K562 (cell line): Measurements from ENCODE around the gene PODXL. TPM values are rescaled to one million over a fixed set of nuclear protein-coding genes. Genes with fewer than 3 reads are reported as not detected.
A peak's percentile ranks its signal among the peaks of the same experiment; 100 is the strongest.

ENCODE experiments used
- ATAC-seq: fragments of 200-7000 bp; cut with Tn5 transposase; 3 replicates; pipeline ENCODE4 v1.9.1; 2020; ENCODE audit warnings: moderate library complexity
- BruUV-seq: library from RNA; stranded (reverse); fragments of 400-500 nt; replicated peaks from 2 replicates; lab custom pipeline; 2021; lab: Mats Ljungman, UMichigan
- CTCF ChIA-PET: fragments of 300-600 bp; formaldehyde crosslinking; extraction: SDS; loops from one replicate; lab custom pipeline; 2021; ENCODE audit warnings: low intra/inter-chr PET ratio; lab: Yijun Ruan, JAX
- POLR2A ChIA-PET: fragments of 300-600, 350-650 bp; sonication (Branson Sonifier 250); formaldehyde crosslinking; extraction: SDS; loops from one replicate; lab custom pipeline; 2021; ENCODE audit warnings: antibody characterized with exemption, inconsistent platforms; lab: Yijun Ruan, JAX
- DNase-seq, 4 experiments: peaks; one replicate each; pipeline versions ENCODE4 v3.0.0 to v3.0.0-alpha.2; 2011 to 2018; ENCODE audit warnings: low spot score in 3 of 4, mixed read lengths in 3 of 4; ENCODE audit errors: extremely low read depth in 1 of 4
- FAIRE-seq: peaks from 2 replicates; lab custom pipeline; 2011; peaks lifted over from hg19 to GRCh38; lab: Jason Lieb, UNC
- H2AFZ ChIP-seq: 2 replicates; pipeline ENCODE4 v1.6.0; 2011; ENCODE audit warnings: low read depth, low read length, control low read depth, inconsistent platforms
- H3K27ac ChIP-seq: fragments of 200-600 bp; 3 replicates; pipeline ENCODE4 v1.8.0; 2011; ENCODE audit warnings: low read depth, mild to moderate bottlenecking, control low read depth, inconsistent platforms, low read length, moderate library complexity, mixed read lengths; ENCODE audit errors: extremely low read depth
- H3K27me3 ChIP-seq, 2 experiments: fragments of 300-600 bp in 1 of 2; 2 replicates in 1 of 2; 3 replicates in 1 of 2; pipeline versions ENCODE4 v1.6.0 to v1.8.0; 2011; ENCODE audit warnings: inconsistent platforms in 2 of 2, low read length in 2 of 2, mild to moderate bottlenecking in 1 of 2, mixed read lengths in 1 of 2, moderate library complexity in 1 of 2; ENCODE audit not compliant: control insufficient read depth in 2 of 2, insufficient read depth in 2 of 2
- H3K36me3 ChIP-seq: fragments of 300-600 bp; 3 replicates; pipeline ENCODE4 v1.8.0; 2011; ENCODE audit warnings: mild to moderate bottlenecking, low read length, inconsistent platforms; ENCODE audit not compliant: control insufficient read depth, insufficient read depth
- H3K4me1 ChIP-seq, 2 experiments: fragments of 200-600 bp in 1 of 2; replicated peaks in 1 of 2; 2 replicates in 1 of 2; 3 replicates in 1 of 2; pipeline versions ENCODE4 v1.5.1 to v1.8.0; 2011; ENCODE audit warnings: inconsistent platforms in 2 of 2, low read length in 2 of 2, mild to moderate bottlenecking in 1 of 2, mixed read lengths in 1 of 2, moderate library complexity in 1 of 2; ENCODE audit not compliant: control insufficient read depth in 2 of 2, insufficient read depth in 2 of 2
- H3K4me2 ChIP-seq: 2 replicates; pipeline ENCODE4 v1.6.1; 2011; ENCODE audit warnings: low read length, control low read depth, inconsistent platforms, mixed read lengths; ENCODE audit not compliant: insufficient read depth
- H3K4me3 ChIP-seq: fragments of 200-600 bp; sonication (generic), shearing (Covaris generic); 2 replicates; pipeline ENCODE4 v1.5.1; 2016; ENCODE audit warnings: control low read depth, inconsistent platforms
- H3K79me2 ChIP-seq: fragments of 200-600 bp; 3 replicates; pipeline ENCODE4 v1.8.0; 2011; ENCODE audit warnings: low read length, inconsistent platforms; ENCODE audit not compliant: control insufficient read depth, insufficient read depth
- H3K9ac ChIP-seq, 2 experiments: 2 replicates each; pipeline versions ENCODE4 v1.6.0 to v1.6.1; 2011; ENCODE audit warnings: low read depth in 2 of 2, low read length in 2 of 2, control low read depth in 1 of 2, inconsistent platforms in 1 of 2, mild to moderate bottlenecking in 1 of 2, mixed read lengths in 1 of 2; ENCODE audit not compliant: insufficient read depth in 1 of 2
- H3K9me1 ChIP-seq: one replicate; pipeline ENCODE4 v1.6.0; 2011; ENCODE audit warnings: inconsistent platforms, mild to moderate bottlenecking, low read length, moderate library complexity; ENCODE audit not compliant: control insufficient read depth, insufficient read depth
- H3K9me3 ChIP-seq: replicated peaks from 2 replicates; pipeline ENCODE4 v1.5.1; 2011; ENCODE audit warnings: low read depth, low read length, inconsistent platforms; ENCODE audit not compliant: control insufficient read depth, insufficient read depth
- H4K20me1 ChIP-seq: replicated peaks from 2 replicates; pipeline ENCODE4 v1.6.1; 2011; ENCODE audit warnings: low read length, inconsistent platforms, mixed read lengths; ENCODE audit not compliant: control insufficient read depth, insufficient read depth
- ATF6 ChIP-seq: sonication (generic); formaldehyde crosslinking; IDR thresholded peaks from 2 replicates; pipeline ENCODE4 v1.4.0; 2020; ENCODE audit warnings: mild to moderate bottlenecking, missing genetic modification reagents
- CHD4 ChIP-seq: fragments of 200-600 bp; sonication (generic); IDR thresholded peaks from 3 replicates; pipeline ENCODE4 v1.6.1; 2012; ENCODE audit warnings: low read depth, mild to moderate bottlenecking, mixed read lengths, low read length, inconsistent platforms; ENCODE audit not compliant: insufficient read depth, insufficient replicate concordance, poor library complexity, severe bottlenecking
- CSDE1 ChIP-seq, 2 experiments: fragments of 450-650 bp; IDR thresholded peaks; 2 replicates each; pipeline ENCODE4 v1.6.1; 2016; ENCODE audit warnings: mild to moderate bottlenecking in 1 of 2
- ELK3 ChIP-seq: fragments of 450-650 bp; formaldehyde crosslinking; IDR thresholded peaks from 2 replicates; pipeline ENCODE4 v1.4.0; 2020; ENCODE audit warnings: mild to moderate bottlenecking
- FOXK1 ChIP-seq: sonication (generic); formaldehyde crosslinking; IDR thresholded peaks from 2 replicates; pipeline ENCODE4 v1.8.0; 2022; ENCODE audit warnings: missing genetic modification reagents, mild to moderate bottlenecking, borderline replicate concordance
- HMGN3 ChIP-seq: IDR thresholded peaks from 2 replicates; pipeline ENCODE4 v1.6.1; 2011; ENCODE audit warnings: borderline replicate concordance, low read depth, mild to moderate bottlenecking, mixed read lengths, low read length; ENCODE audit not compliant: insufficient read length; ENCODE audit errors: extremely low read depth
- NFE2L1 ChIP-seq: fragments of 450-650 bp; IDR thresholded peaks from 2 replicates; pipeline ENCODE4 v1.6.1; 2016; ENCODE audit warnings: missing genetic modification characterization, low read depth, mild to moderate bottlenecking, missing compliant biosample characterization, moderate library complexity, borderline replicate concordance
- TBP ChIP-seq: optimal IDR thresholded peaks from 2 replicates; pipeline ENCODE3; 2011; ENCODE audit warnings: low read depth, low read length, improper control_type of control experiment
- ZNF232 ChIP-seq: sonication (generic); formaldehyde crosslinking; IDR thresholded peaks from 2 replicates; pipeline ENCODE4 v1.8.0; 2022; ENCODE audit warnings: mild to moderate bottlenecking, missing genetic modification reagents
- ZNF445 ChIP-seq: fragments of 250-450 bp; sonication (Bioruptor Pico); IDR thresholded peaks from 2 replicates; pipeline ENCODE4 v1.4.0; 2020; ENCODE audit warnings: low read depth, mild to moderate bottlenecking, moderate library complexity
- ZNF586 ChIP-seq: fragments of 450-650 bp; formaldehyde crosslinking; conservative IDR thresholded peaks from 2 replicates; pipeline ENCODE4 v1.4.0; 2020; ENCODE audit warnings: mild to moderate bottlenecking, moderate library complexity
- WGBS: fragments of 100-300 bp; shearing (Covaris generic); methylation state at CpG from one replicate; pipeline ENCODE4 v1.1.6; 2016; ENCODE audit warnings: low coverage, mixed read lengths; ENCODE audit not compliant: insufficient coverage; ENCODE audit errors: missing lambda C conversion rate; 5-methylcytosine and 5-hydroxymethylcytosine counted together
- in situ Hi-C: fragments of 300-500 bp; cut with MboI; formaldehyde crosslinking; loops from 4 replicates; pipeline ENCODE4 v1.15.0; 2018; ENCODE audit warnings: inconsistent platforms, mixed read lengths
- intact Hi-C: fragments of 100-400 bp; cut with micrococcal nuclease; formaldehyde crosslinking; loops from 2 replicates; pipeline ENCODE4 v1.14.2; 2022
- polyA plus RNA-seq, 8 experiments: library from polyadenylated mRNA; depleted of rRNA in 4 of 8; stranded (reverse) in 5 of 8; unstranded in 3 of 8; fragments of >200 nt; fragmentation: Nextera tagmentation in 2 of 8; fragmentation: Illumina TruSeq in 1 of 8; extraction: Ambion mirVana in 2 of 8; extraction: Trizol in 1 of 8; gene quantifications; 2 replicates each; pipeline versions ENCODE4 v1.2.1 to v1.2.3, GENCODE V29; 2011 to 2014; ENCODE audit warnings: inconsistent platforms in 1 of 8, missing spikeins in 1 of 8
- total RNA-seq, 7 experiments: library from RNA; depleted of rRNA in 6 of 7; stranded (reverse); fragments of >200 nt in 6 of 7; fragmentation: Illumina TruSeq in 2 of 7; extraction: Trizol in 2 of 7; gene quantifications; 2 replicates each; pipeline versions ENCODE4 v1.2.1 to v1.2.3, GENCODE V29; 2011 to 2021; ENCODE audit warnings: low replicate concordance in 1 of 7

The PODXL gene
- total and polyA plus RNA-seq, 9 of the 15 experiments (the other 6 are each of a cell fraction or from before 2014, with no cell fraction given) = 0.01 to 0.73 (median 0.07) TPM

GRCh38 chr7:131527456-131527855, 29.0 kb downstream of the PODXL start:
- no peak overlapping the region for H3K4me3 ChIP-seq
- no peaks in the 10 kb centered on the region for H3K79me2 ChIP-seq
- DNase-seq = no peak
- intact Hi-C loops = no loop called here
- no peaks in the 10 kb centered on the region for H3K4me1 ChIP-seq
- POLR2A ChIA-PET = no interaction called here
- H3K9me1 ChIP-seq = no peaks in the 10 kb centered on the region
- H2AFZ ChIP-seq = no peak overlapping the region
- H3K9me3 ChIP-seq = no peaks in the 10 kb centered on the region
- CTCF ChIA-PET = no interaction called here
- H3K9ac ChIP-seq = no peak overlapping the region
- no peaks in the 10 kb centered on the region for H4K20me1 ChIP-seq
- WGBS = 0% methylated on average over 4 of the region's 4 CpGs
- no peak for ATAC-seq
- H3K27ac ChIP-seq = no peak overlapping the region
- FAIRE-seq = no peak
- no peak overlapping the region for H3K4me2 ChIP-seq
- H3K27me3 ChIP-seq = peaks cover 30 to 51% of the 10 kb centered on the region in 2 experiments
- no peaks in the 10 kb centered on the region for H3K36me3 ChIP-seq
- no TSS peak for BruUV-seq
- TF ChIP-seq ZNF232 (no peak), ZNF586 (CRISPR knock-in tag) (no peak), ELK3 (CRISPR knock-in tag) (no peak)
- in situ Hi-C loops = no loop called here

- H3K27me3 ChIP-seq = peaks cover 28 to 55% of the 10 kb centered on the region in 2 experiments; a peak in 4 of 5 replicates
- FAIRE-seq (peak; percentile 51), ATAC-seq (no peak), DNase-seq (no peak)
- H3K27ac ChIP-seq = no peak overlapping the region
- 0% methylated on average over 2 of the region's 2 CpGs for WGBS
- no peak overlapping the region for H2AFZ ChIP-seq
- H3K4me2 ChIP-seq = no peak overlapping the region
- no peaks in the 10 kb centered on the region for H3K79me2 ChIP-seq
- no peaks in the 10 kb centered on the region for H4K20me1 ChIP-seq
- no peaks in the 10 kb centered on the region for H3K4me1 ChIP-seq
- no peaks in the 10 kb centered on the region for H3K9me1 ChIP-seq
- in situ Hi-C loops (no loop called here), intact Hi-C loops (no loop called here)
- no TSS peak for BruUV-seq
- CTCF ChIA-PET = no interaction called here
- H3K9ac ChIP-seq = no peak overlapping the region
- H3K4me3 ChIP-seq = no peak overlapping the region
- H3K36me3 ChIP-seq = no peaks in the 10 kb centered on the region
- H3K9me3 ChIP-seq = no peaks in the 10 kb centered on the region
- POLR2A ChIA-PET = no interaction called here
- TF ChIP-seq FOXK1 (CRISPR knock-in tag) = no peak
- TF ChIP-seq CHD4 = no peak
- no peak for TF ChIP-seq ZNF445 (CRISPR knock-in tag)
- TF ChIP-seq TBP = no peak
- TF ChIP-seq ATF6 (CRISPR knock-in tag) = no peak
- no peak for TF ChIP-seq CSDE1 (IDR thresholded peaks at IDR 0.05)
- TF ChIP-seq NFE2L1 = no peak
- no peak for TF ChIP-seq HMGN3
Measured at GRCh38 chr7:131525820-131526219, 30.6 kb downstream of the PODXL start.
